Measurements from ENCODE around the gene ZNF362. TPM values are rescaled to one million over a fixed set of nuclear protein-coding genes. Genes with fewer than 3 reads are reported as not detected.

The ZNF362 gene
- total and polyA plus RNA-seq, 2 experiments from 2014 or later: 11.0 to 12.9 TPM

DNA sequence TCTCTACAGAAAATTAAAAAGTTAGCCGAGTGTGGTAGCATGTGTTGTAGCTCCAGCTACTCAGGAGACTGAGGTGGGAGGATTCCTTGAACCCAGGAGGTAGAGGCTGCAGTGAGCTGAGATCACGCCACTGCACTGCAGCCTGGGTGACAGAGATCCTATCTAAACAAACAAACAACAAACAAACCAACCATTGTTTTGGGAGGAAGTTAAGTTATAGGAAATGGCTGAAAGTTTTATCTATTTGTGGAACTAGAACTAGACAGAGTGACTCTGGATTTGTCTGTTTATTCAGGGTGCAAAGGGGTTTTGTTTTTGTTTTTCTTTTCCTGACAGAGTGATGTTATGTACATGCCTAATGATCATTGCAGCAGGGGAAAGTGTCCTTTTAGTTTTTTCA, 31.0 kb downstream of the ZNF362 start (continued):
- TF ChIP-seq ZNF462 (CRISPR knock-in tag; IDR thresholded peaks at IDR 0.05): no peak

DNA sequence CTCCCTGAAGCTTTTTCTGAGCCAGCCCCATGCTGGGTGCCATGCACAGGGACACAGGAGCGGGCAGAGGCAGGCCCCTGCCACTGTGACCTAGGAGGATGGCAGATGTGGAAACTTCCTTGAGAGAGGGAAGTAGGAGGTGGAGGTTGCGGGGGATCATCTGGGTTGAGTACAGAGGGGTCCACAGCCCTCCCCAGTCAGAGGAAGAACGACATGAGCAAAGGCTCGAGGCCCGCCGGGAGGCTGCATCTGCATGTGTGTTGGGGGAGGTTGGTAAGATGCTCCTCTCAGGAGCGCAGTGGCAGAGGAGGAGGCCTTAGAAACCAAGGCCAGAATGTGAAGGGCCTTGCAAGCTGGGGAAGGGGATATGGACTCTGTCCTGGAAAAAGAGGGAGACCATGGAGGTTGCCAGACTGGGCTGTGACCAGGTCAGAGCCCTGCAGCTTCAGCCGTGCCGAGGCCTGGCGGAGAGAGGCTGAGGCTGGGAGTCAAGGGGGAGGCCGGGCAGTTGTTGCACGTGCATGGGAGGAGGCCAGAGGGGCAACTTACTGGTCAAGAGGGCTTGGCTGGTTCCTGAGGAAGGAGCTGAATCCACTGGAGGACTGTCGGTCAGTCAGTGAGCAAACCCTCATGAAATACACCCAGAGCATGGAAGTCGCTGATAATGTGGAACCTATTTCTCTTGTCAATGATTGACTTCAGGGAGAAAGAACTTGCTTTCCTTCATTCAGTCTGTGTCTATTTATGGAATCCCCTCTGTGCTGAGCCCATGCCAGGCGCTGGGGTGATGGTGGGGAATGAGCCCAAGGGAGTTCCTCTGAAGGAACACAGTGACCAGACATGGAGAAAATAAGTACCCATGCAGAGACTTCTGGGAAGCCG, 32.9 kb downstream of the ZNF362 start:
- Histone ChIP-seq H3K36me3 (ENCODE audit: insufficient read depth) (no peaks in the 10 kb centered on the region; the same call in 1 of the 2 replicates), H3K79me2 (replicated peaks; ENCODE audit: insufficient read depth) (0 out of 2 replicates have a peak, but pooled peaks cover 3% of the 10 kb centered on the region), H3K4me2 (no peak overlapping the region), H3K4me3 (no peak overlapping the region), H4K20me1 (replicated peaks; ENCODE audit: insufficient read depth) (peaks cover 5% of the 10 kb centered on the region), H2AFZ (no peak overlapping the region), H3K27ac (ENCODE audit: low read depth) (no peak overlapping the region), H3K9me2 (ENCODE audit: insufficient read depth) (no peaks in the 10 kb centered on the region), H3K4me1 (ENCODE audit: insufficient read depth) (no peaks in the 10 kb centered on the region), H3F3A (replicated peaks; ENCODE audit: low read depth) (no peaks in the 10 kb centered on the region), H3K27me3 (ENCODE audit: insufficient read depth) (no peaks in the 10 kb centered on the region)
- H3K36me3 Mint-ChIP-seq (ENCODE audit: low read depth): peaks cover 19% of the 10 kb centered on the region
- no peak overlapping the region for H3K27ac Mint-ChIP-seq
- DNase-seq (ENCODE audit: low spot score) (no peak), ATAC-seq (no peak)
- H3K27me3 Mint-ChIP-seq (ENCODE audit: insufficient read depth, low read depth, poor library complexity): peaks cover 7% of the 10 kb centered on the region
- H3K4me3 Mint-ChIP-seq: no peak overlapping the region
- H3K4me1 Mint-ChIP-seq: no peaks in the 10 kb centered on the region; the same call in 2 of the 3 replicates
- H3K9me3 Mint-ChIP-seq: no peaks in the 10 kb centered on the region; the same call in 1 of the 3 replicates
- TF ChIP-seq JUNB (IDR thresholded peaks at IDR 0.05; ENCODE audit: unreplicated experiment) (no peak), NANOG (IDR thresholded peaks at IDR 0.05; ENCODE audit: borderline replicate concordance) (no peak), STAT1 (IDR thresholded peaks at IDR 0.05; ENCODE audit: unreplicated experiment) (no peak), REST (IDR thresholded peaks at IDR 0.05; ENCODE audit: unreplicated experiment) (no peak), EZH2 (IDR thresholded peaks at IDR 0.05; ENCODE audit: low read depth, unreplicated experiment) (no peak)
- TF ChIP-seq, protein P1, sequence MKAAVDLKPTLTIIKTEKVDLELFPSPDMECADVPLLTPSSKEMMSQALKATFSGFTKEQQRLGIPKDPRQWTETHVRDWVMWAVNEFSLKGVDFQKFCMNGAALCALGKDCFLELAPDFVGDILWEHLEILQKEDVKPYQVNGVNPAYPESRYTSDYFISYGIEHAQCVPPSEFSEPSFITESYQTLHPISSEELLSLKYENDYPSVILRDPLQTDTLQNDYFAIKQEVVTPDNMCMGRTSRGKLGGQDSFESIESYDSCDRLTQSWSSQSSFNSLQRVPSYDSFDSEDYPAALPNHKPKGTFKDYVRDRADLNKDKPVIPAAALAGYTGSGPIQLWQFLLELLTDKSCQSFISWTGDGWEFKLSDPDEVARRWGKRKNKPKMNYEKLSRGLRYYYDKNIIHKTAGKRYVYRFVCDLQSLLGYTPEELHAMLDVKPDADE (IDR thresholded peaks at IDR 0.05): no peak
